GM12892 (cell line): ENCODE measurements around the gene PTMS.

ENCODE experiments used
- POLR2A ChIP-seq: IDR thresholded peaks from 2 replicates; pipeline ENCODE4 v1.6.1; 2011; ENCODE audit warnings: low read depth, low read length, control low read depth
- POLR2AphosphoS5 ChIP-seq: IDR thresholded peaks from 2 replicates; pipeline ENCODE4 v1.6.1; 2011; ENCODE audit warnings: low read depth, low read length, control low read depth
- TAF1 ChIP-seq: IDR thresholded peaks from 2 replicates; pipeline ENCODE4 v1.6.1; 2011; ENCODE audit warnings: low read depth, mild to moderate bottlenecking, control low read depth, low read length, borderline replicate concordance

DNA sequence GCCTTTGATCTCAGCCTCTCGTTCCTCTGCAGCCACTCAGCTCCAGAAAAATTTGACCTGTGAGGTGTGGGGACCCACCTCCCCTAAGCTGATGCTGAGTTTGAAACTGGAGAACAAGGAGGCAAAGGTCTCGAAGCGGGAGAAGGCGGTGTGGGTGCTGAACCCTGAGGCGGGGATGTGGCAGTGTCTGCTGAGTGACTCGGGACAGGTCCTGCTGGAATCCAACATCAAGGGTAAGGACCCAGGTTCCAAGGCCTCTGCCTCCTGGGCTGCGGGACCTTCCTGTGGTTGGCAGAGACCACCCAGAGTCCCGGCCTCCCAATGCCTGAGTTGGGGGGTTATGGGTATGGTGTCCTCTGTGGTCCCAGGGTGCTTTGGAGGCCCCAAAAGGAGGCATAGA, 50.9 kb downstream of the PTMS start:
- TF ChIP-seq POLR2A (no peak), POLR2AphosphoS5 (no peak), TAF1 (no peak)
